HG02970 (cell line): ENCODE measurements around the gene UST.
"Not testable (repeated sequence)": the region's sequence is repeated elsewhere in the genome, so short reads cannot be mapped to it uniquely, and the experiment has no call there.

Experiments used
- ATAC-seq: cut with Tn5 transposase; IDR thresholded peaks from one replicate; pipeline ENCODE4 v1.9.1; 2021; ENCODE audit warnings: mild to moderate bottlenecking, moderate library complexity, moderate number of reproducible peaks; ENCODE audit not compliant: unreplicated experiment, low FRiP score

The UST gene

DNA sequence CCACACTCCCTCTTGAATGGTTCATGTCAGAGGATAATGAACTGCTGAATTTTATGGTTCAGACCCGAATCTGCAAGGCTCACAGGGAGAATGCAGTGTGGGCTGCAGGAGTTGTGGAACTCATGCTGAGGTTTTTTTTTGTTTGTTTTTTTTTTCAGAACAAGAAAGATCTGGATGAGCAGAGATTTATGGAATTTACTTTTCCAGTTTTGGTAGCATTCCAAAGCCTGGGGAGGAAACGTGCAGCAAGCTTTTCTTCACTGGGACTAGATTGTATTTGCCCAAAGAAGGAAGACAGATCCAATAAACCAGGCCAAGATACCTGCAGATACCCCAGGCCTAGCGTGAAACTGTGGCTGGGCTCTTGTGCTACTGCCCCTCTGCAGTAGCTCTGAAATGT lies 346.8 kb downstream of the UST start:
- no peak for ATAC-seq

DNA sequence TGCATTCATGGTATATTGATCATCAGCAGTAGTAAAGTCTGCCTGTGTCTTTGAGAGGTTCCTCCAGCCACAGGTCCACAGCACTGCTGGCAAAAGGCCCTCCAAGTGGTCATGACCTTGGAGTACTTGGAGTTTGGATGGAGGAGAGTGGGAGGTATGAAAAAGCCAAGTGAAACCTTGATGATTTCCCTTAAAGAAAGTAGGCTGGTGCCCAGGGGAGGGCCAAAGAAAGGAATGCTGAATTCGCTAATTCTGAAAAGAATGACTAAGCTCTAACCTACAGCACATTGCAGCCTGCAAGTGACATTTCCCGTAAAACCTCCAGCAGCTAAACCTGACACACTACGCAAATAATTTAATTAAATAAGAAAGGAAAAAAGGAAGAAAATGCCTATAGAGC lies 347.3 kb downstream of the UST start:
- no peak for ATAC-seq

DNA sequence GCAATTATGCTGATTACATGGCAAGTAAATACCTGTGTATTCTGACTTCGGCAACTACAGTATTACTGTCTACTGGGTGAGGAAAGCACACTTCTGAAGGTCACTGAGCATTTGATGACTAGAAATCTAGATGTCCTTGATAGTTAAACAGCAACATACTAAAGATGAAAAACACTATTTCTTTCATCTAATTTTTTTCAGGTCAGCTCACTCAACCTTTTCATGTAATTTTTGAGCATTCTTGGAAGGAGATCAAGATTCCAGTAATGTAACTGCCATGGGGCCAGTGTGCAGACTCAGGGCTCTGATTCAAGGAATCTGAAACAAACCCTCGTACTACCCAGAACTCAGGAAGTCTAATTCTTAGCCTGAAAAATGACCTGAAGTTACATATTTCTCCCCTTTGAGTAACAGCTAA lies 348.1 kb downstream of the UST start:
- ATAC-seq: no peak

DNA sequence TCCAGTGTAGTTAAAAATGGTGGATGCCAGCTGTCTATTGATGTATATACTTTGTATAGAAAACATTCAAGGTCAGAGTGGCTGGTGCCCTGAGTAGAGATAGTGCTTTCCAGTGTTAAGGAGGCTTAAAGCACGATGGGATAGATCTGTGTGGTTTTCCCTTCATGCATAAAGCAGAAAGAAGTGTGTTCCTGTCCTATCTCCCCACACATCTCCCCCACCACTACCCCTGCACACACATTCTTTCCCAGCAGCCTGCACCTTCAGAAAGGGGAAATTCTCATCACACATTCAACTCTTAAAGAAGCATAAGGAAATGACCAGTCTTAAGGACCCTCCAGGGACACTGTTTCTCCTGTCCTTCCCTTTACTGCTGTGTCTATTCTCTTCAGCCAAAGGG lies 349.0 kb downstream of the UST start:
- no peak for ATAC-seq

DNA sequence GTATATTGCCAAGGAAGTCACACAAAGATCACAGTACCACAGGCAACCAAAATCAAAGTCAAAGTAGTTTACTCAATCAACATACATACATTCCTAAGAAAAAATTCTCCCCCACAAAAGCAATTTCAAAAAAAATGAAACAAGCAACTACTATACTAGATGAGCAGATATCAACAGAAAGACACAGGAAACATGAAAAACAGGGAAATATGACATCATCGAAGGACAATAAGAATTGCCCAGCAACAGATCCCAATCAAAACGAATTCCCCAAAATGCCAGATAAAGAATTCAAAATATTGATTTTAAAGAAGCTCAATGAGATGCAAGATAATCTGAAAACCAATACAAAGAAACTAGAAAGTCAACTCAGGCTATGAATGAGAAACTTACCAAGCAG lies 351.0 kb downstream of the UST start:
- ATAC-seq: no peak

DNA sequence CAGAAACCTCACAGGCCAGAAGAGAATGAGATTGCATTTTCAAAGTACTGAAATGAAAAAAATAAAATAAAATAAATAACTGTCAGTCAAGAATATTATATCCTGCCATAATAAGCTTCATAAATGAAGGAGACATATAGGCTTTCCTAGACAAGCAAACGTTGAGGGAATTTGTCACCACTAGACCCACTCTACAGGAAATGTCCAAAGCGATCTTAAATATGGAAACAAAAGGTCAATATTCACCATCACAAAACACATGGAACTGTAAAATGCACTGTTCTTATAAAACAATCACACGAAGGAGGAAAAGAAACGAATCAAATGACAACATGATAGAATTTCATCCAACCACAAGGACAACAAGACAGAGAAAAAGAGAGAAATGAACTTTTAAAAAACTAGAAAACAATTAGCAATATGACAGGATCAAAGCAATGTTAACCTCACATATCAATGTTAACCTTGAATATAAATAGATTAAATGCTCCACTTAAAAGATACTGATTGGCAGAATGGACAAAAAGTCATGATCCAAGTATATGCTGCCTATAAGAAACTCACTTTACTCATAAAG lies 352.0 kb downstream of the UST start:
- ATAC-seq: no peak

DNA sequence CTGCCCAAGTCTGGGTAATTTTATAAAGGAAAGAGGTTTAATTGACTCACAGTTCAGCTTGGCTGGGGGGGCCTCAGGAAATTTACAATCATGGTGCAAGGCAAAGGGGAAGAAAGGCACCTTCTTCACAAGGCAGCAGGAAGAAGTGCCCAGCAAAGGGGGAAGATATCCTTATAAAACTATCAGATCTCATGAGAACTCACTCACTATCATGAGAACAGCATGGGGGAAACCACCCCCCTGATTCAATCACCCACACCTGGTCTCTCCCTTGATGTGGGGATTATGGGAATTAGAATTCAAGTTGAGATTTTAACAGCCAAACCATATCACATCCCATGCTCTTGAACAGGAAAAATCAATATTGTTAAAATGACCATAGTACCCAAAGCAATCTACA lies 355.5 kb downstream of the UST start:
- ATAC-seq: no peak

DNA sequence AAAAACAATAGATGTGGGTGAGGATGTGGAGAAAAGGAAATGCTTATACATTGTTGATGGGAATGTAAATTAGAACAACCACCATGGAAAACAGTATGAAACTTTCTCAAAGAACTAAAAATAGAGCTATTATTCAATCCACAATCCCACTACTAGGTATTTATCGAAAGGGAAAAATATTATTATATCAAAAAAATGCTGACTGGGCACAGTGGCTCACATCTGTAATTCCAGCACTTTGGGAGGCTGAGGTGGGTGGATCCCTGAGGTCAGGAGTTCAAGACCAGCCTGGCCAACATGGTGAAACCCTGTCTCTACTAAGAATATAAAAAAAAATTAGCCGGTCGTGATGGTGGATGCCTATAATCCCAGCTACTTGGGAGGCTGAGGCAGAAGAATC lies 357.1 kb downstream of the UST start:
- ATAC-seq: not testable (repeated sequence)

DNA sequence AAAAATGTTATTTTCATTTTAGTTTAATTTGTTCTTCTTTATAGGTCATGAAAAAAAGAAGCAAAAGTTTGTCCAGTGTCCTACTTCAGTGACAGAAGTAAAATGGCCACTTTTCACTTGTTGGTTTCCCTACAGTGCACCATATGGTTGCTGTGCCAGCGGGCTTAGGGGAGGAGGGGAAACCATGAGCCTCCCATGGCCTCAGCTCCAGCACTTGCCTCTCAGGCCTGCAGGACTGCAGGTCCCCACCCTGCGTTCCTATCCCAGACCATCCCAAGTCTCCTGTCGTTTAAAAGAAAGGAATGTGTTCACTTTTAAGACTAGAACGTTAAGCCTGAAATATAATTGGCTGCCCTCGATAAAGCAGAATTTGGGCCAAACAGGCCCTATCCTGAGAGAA lies 360.7 kb downstream of the UST start:
- ATAC-seq: no peak

DNA sequence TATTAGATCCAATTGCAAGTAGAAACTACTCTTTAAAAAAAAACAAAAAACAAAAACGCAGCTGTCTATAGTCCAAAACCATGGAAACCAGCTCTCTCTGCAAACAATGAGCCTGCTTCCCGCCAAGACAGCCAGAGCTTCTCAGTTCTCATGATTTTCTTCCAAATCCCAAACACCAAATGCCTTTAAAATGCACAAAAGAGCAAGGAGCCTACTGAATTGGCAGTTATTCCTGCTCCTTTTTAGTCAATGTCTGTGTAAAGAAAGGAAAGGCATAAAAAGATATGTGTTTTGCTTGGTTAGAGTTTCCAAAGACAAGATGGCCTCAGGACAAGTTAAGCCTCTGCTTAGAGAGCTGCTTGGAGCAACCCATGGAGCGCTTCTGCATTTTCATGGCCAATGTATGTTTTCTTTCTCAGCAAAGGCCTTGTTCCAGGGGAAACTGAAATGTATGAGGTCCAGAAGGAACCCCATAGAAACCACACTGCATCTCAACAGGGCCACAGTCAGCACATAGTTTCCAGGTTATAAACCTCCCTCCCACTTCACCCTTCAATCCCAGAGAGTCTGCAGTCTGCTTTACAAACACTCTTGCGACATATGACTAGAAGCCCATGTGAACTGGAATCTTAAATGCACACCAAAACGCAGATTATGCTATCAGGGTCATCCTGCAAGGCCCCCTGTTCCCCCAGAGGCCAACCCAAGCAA lies 361.4 kb downstream of the UST start:
- ATAC-seq: no peak

DNA sequence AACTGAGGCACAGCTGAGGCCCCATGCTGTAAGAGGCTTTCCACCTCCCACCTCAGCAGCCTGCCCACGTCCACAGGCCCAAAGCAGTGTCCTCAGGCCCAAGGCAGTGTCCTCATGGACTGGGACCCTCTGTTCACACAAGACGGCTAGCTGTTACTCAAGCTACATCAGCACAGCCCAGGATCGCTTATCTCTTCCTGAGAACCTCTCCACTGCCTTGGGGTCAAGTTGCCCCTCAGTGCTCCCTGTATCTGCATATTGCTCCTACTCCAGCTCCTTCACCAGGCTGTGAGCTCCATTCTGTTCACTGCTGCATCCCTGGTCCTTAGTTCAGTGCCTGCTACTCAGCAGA lies 361.9 kb downstream of the UST start:
- no peak for ATAC-seq

DNA sequence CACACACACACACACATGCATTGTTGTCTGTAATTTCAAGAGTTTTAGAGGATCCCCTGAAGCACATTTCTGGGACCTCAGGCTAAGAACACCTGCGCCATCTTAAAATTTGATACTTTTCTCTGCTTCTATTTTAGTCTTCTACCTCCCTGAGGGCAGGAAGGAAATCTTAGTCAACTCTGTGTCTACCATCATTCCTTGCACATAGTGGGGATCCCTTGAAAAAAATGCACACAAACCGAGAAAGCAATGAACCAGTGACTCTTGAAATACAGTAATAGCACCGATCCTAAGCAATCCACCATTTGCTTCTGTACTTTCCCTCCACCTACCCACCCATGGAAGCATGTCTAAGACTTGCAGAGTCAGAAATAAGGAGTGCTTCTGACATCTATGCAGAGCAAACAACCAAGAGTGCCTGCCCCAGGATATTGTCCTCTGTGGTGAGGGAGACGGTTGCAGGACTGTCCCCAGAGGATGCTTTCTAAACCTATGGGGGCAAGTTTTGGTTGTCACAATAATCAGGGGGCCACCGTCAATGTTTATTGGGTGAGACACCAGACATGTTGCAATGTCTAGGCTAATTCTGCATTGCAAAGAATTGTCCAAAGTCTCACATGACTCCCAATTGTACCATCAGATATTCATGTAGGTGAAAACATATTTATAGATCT lies 362.7 kb downstream of the UST start:
- no peak for ATAC-seq

DNA sequence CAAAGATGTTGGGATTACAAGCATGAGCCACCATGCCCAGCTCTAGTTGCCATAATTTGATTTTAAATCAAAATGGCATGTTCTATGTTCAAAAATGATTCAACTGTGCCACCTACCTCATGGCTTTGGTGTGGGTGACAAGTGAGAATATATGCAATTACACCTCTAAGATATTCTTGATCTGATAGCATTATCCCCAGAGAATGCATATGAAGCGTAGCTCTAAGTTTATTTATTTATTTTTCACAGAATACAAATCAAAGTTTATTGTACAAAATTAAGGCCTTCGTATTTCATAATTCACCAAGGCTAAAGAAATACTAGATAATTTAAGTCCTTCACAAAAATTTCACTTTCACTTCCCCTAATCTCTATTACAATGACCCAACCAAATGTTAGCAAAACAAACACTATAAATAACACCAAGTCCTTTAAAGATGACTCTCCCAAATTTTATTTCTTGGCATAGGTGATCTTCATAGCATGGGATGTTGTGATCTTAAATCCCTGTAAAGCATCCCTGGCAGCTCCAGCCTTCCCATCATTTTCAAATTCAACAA lies 364.8 kb downstream of the UST start:
- ATAC-seq: no peak

DNA sequence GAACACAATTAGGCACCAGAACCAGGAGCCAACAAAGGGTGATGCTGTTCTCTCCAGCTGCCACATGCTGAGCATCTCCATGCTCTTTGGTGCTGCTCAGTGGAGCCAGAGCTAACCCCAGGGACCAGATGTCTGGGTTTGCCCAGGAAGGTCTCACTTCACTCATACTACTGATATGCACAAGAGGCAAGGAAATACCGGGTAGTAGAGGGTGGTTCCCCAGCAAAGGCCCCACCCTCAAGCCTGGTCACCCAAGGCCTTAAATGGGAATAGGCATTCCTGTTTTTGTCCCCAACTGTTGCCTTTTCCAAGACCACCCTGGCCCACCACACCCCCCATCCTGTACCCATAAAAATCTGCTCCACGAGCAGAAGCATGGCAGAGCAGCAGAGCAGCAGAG lies 366.1 kb downstream of the UST start:
- ATAC-seq: no peak

DNA sequence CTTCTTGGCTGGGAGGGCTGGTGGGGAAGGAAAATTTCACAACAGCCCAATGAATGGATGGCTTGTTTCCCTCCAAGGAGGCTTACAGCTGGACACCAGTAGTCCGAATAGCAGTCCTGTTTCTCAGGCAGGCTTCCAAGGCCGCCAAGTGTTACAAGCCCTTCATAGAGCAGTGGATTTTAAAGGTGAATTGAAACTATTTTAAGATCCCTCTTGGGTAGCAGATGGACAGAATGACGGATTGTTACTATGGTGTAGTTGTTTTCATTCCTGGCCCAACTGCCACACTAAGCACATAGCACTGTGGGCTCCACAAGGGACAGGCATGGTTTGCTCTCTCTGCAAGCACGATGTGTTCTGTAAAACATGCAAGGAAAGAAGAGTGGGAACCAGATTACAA lies 367.3 kb downstream of the UST start:
- ATAC-seq: no peak

DNA sequence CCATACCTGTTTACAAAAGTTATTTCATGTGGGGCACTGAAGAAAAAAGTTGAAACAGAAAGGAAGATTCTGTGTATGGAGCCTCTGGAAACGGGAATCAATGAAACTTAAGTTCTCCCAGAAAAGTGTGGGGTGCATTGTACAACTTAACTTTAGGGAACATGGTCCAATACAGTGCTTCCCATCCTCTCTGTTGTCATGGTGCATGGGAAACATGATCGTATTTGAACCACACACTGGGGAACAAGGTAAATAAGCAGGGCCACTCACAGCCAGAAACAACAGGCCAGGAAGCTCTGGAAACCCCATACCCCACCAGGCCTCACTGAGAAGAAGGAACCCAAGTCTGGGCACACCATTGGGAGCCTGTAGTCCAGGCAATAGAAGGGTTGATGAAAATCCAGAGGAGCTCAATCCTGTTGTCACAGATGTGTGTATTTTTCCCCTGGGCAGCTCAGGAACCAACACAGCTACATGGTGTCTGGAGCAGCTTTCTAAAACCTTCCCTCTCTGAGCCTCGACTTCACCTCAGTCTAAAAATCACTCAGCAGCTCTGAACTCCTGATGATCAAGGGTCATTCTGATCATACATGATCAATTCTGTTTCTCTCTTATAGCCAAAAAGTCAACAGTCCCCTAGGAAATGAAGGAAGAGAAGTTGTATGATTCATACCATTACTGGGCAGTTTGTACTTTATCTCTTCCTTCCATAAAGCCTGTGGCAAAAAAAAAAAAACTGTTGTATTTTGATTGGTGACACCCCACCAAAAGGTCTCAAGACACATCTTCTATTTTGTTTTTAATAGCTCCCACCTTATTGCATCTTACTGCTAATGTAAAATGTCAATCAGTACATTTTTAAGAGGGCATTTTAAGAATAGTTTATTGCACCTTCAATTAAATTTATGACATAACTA lies 372.2 kb downstream of the UST start:
- no peak for ATAC-seq

DNA sequence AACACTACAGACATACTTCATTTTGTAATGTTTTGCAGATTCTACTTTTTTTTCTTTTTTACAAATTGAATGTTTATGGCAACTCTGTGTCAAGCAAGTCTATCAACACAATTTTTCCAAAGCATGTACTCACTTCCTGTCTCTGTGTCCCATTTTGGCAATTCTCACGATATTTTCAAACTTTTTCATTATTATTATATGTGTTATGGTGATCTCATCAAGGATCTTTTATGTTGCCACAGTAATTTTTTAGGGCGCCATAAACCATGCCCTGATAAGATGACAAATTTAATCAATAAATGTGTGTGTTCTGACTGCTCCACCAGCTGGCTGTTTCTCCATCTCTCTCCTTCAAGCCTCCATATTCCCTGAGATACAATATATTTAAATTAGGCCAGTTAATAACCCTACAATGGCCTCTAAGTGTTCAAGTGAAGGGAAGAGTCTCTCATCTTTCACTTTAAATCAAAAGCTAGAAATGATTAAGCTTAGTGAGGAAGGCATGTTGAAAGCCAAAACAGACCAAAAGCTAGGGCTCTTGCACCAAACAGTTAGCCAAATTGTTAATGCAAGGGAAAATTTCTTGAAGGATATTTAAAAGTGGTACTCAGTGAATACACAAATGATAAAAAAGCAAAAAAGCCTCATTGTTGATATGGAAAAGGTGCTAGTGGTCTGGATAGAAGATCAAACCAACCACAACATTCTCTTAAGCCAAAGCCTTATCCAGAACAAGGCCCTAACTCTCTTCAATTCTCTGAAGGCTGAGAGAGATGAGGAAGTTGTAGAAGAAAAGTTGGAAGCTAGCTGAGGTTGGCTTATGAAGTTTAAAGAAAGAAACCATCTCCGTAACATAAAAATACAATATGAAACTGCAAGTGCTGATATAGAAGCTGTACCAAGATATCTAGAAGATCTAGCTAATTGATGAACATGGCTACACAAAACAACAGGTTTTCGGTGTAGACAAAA lies 376.3 kb downstream of the UST start:
- ATAC-seq: no peak

DNA sequence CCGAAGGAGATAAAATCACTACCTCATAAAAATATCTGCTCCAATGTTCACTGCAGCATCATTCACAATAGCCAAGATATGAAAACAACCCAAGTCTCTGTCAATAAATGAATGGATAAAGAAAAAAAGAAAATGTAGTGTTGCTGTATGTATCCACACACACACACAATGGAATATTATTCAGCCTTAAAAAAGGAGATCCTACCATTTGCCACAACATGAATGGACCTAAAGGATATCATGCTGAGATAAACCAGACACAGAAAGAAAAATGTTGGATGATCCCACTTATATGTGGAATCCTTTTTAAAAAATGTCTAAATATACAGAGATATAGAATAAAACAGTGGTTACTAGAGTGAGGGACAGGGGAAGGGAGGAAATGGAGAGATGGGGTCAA lies 378.5 kb downstream of the UST start:
- no peak for ATAC-seq
